ENCODE results near the gene FHIT.

Gene FHIT

GRCh38 chr3:60622349-60622748 lies 628.9 kb downstream of the FHIT start:
- no peak for DNase-seq (ENCODE audit: low spot score)

DNA sequence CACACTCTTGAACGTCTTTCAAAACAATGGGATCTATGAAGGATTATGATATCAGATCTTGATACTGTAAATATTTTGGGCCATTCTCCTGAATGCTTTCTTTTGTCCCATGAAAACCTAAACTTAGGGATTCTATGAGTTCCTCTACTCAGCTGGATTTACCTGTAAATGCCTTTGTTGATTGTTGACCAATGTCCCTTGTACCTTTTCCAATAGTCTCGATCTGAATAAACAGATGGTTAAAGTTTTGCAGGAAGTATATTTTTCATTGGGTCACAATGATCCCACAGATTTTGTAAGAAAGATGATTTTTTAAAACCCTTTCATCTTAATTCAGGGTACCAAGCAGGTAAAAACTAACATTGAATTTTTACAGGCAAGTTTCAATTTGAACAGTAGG lies 634.1 kb downstream of the FHIT start:
- no peak for DNase-seq (ENCODE audit: low spot score)

DNA sequence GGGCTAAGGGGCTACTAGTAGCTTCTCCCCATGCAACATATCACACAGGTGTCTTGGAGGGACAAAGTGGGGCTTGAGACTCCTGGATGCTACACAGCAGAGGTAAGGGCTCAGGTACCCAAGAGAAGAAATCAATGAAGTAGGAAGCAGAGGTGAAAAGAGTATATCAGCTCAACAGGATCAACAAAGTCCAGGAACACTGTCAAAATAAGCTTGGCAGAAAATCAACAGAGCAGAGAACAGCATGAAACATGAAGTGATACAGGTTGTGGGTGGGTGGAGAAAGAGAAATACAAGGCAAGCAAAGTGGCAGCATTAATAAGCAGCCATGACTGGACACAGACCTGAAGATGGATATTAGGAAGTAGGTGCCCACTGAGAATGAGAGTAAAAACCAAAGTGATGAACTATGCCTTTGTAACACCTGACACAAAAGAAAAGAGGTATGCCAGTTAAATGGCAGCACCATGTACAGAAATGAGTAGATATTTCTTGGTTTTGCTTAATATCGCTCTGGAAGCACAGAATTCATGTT lies 637.4 kb downstream of the FHIT start:
- no peak for DNase-seq (ENCODE audit: low spot score)

DNA sequence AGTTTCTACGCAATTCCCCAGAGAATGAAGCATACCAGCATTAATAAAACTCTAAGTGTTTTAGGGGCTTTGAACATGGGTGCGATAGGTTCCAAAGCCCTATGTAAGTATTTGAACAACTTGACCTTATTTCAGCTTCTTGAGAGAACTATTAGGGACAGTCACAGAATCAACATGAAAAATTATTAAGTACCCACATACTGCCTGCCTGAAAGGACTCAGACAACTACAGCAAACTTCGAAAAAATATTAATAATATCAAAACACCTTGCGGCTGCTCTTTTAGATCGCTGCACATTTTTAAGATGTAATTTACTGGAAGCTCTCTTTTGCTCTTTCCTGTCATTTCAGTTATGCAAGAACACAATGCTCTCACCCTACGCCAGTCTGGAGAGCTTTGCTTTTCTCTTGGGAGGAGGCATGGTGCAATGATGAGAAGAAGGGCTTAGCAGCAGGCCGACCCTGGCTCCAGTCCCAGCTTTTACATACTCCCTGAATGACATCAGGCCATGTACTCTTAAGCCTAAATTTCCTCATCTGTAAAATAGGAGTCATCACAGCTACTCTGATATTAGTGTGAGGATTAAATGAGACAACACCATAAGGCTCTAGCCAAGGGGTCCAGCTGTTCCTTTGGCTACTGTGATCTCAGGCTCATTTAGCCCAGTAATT lies 640.7 kb downstream of the FHIT start:
- DNase-seq (ENCODE audit: low spot score): no peak

DNA sequence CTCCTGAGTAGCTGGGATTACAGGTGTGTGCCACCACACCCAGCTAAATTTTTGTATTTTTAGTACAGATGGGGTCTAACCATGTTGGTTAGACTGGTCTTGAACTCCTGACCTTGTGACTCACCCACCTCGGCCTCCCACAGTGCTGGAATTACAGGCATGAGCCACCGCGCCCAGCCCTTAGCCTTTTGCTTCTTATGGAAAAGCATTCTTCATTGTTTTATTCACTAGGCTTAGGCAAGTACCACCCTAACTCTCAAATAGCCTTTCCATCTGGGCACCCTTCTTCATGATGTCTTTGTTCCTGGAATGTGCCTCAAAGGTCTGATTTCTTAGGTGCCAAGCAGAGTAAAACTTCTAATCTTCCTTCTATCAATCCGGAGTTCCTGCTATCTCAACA lies 641.8 kb downstream of the FHIT start:
- no peak for DNase-seq (ENCODE audit: low spot score)

- DNase-seq (ENCODE audit: low spot score): no peak
These were observed 647.4 kb downstream of the FHIT start for GRCh38 chr3:60603860-60604259.

- DNase-seq (ENCODE audit: low spot score): no peak
These were observed 650.4 kb downstream of the FHIT start for GRCh38 chr3:60600848-60601247.

- DNase-seq (ENCODE audit: low spot score): no peak
These were observed 651.7 kb downstream of the FHIT start for GRCh38 chr3:60599586-60599985.

DNA sequence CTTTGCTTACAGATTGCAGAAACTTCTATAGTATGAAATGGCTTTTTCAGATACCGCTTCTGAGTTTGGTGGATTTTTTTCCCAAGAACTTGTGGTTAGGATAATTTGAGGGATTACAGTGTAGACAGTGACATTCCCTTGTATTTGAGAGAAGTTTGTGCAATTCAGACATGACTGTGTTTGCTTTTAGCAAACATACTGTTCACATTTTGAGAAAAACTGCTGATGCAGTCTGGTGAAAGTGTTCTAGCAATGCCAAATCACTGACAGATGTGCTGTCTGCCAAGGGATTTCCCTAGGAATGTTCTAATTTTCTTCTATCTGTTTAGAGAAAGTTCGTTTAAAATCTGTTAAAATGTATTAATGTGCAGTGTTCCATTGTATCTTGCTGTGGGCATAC lies 652.6 kb downstream of the FHIT start:
- DNase-seq (ENCODE audit: low spot score): no peak

DNA sequence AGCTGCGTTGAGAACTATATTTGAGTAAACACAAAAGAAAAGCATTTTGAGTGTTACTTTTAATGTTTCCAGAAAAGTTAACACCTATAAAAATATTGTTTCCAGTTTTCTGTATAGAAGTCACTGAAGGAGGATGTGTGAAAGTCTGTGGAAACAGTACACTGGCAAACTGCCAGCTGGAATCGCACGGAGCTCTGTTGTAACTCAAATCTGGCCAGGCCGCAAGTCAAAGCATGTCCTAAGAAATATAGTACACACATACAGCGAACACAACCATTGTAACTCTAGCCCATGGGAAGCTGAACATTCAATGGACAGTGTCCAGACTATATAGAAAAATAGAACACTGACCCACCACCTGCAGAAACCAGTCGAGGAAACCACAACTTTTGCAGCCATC lies 657.2 kb downstream of the FHIT start:
- DNase-seq (ENCODE audit: low spot score): no peak

DNA sequence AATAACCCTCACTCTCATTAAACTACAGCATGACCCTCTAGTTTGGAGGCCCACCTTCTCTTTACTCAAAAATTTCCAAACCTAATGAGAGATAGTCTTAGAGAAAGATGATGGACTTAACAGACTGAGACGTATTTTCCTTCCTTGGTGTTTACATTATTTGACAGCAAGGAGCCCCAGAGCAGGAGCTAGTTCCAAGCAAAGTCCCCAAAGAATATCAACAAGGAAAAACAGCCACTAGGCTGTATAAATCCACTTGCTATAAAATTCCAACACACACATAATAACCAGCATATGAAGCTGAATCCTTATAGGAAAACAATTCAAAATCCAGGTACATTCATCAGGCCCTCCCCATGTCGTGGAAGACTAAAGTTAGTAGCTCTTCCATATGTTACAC lies 660.0 kb downstream of the FHIT start:
- no peak for DNase-seq (ENCODE audit: low spot score)

- DNase-seq (ENCODE audit: low spot score): peak; percentile 27
These were observed 662.4 kb downstream of the FHIT start for GRCh38 chr3:60588806-60589205.

- no peak for DNase-seq (ENCODE audit: low spot score)
These were observed 665.3 kb downstream of the FHIT start for GRCh38 chr3:60585918-60586317.

GRCh38 chr3:60584250-60584649 lies 667.0 kb downstream of the FHIT start:
- no peak for DNase-seq (ENCODE audit: low spot score)

GRCh38 chr3:60582288-60582687 lies 669.0 kb downstream of the FHIT start:
- no peak for DNase-seq (ENCODE audit: low spot score)

GRCh38 chr3:60580809-60581208 lies 670.4 kb downstream of the FHIT start:
- peak; percentile 55 for DNase-seq (ENCODE audit: low spot score)

GRCh38 chr3:60579734-60580133 lies 671.5 kb downstream of the FHIT start:
- DNase-seq (ENCODE audit: low spot score): peak; percentile 39

DNA sequence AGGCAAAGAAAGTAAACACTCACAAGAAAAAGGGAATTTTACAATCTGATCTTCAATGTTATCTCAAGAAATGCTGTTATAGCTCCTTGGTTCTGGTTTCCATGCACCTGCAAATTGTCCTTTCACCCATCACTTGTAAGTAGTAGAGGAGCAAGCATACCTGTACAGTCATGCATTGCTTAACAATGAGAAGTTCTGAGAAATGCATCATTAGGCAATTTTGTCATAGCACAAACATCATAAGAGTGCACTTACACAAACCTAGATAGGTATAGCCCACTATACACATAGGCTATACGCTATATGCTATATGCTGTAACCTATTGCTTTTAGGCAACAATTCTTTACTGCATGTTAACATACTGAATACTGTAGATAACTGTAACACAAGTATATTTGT lies 672.3 kb downstream of the FHIT start:
- DNase-seq (ENCODE audit: low spot score): no peak

GRCh38 chr3:60577601-60578000 lies 673.7 kb downstream of the FHIT start:
- no peak for DNase-seq (ENCODE audit: low spot score)

DNA sequence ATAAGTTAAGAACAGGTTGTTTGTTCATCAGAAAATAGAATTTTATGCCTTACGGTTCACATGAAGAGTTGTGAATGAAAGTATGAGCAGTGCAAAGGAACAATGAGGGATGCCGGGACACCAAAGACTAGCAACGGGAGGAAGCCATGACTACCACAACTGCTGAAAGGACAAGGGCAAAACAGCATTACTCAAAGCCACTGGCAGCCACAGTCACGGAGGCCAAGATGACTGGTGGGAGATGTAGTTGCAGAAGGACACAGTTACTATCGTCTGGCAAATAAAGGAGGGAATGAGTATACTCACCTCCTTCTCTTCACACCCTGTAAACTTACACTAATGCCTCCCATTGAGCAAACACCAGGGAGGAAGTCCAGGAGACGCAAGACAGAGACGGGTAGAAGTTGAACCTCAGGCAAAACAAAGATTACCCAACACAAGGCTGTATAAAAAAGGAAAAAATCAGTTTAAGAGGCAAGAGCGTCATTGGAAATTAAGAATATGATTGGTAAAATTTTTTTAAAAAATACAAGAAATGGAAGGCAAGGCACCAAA lies 675.5 kb downstream of the FHIT start:
- DNase-seq (ENCODE audit: low spot score): no peak

DNA sequence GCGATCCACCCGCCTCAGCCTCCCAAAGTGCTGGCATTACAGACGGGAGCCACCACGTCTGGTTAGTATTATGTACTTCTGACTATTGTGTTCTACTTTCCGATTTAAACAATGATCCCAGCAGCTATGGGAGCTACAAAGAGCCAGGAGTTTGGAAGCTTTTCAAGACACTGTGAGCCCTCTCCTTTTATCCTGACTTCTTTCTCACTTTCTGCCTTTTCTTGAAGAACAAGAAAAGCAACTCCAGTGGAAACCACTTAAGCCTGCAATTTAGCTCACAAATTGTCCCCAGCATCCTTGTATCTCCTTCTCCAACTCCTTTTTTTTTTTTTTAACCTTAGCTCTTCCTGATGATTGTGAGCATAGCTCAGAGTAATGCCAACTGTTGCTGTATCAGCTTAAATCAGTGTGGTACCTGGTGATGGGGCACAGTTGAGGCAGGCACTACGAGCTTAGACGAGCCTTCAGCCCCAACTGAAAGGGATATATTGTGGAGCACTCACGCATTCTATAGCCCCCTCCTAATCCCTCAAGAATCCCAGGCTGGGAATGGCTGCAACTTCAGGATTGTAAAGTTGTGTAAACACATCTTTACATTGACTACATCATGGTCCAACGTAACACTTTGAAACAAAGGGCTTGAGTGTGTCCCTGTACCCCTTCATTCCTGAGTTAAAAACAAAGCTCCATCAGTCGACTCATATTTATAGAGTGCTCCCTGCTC lies 677.0 kb downstream of the FHIT start:
- no peak for DNase-seq (ENCODE audit: low spot score)

GRCh38 chr3:60573494-60573893 lies 677.8 kb downstream of the FHIT start:
- peak; percentile 59 for DNase-seq (ENCODE audit: low spot score)

GRCh38 chr3:60571511-60571910 lies 679.7 kb downstream of the FHIT start:
- DNase-seq (ENCODE audit: low spot score): no peak
